ENCODE data around the gene PALLD.

PALLD gene

GRCh38 chr4:168734703-168735678 is 238.1 kb downstream of the PALLD start:
- DNase-seq (ENCODE audit: low read depth) = no peak

GRCh38 chr4:168735735-168736134 is 238.9 kb downstream of the PALLD start:
- no peak for DNase-seq (ENCODE audit: low read depth)

GRCh38 chr4:168736860-168737805 is 240.3 kb downstream of the PALLD start:
- no peak for DNase-seq (ENCODE audit: low read depth)

DNA sequence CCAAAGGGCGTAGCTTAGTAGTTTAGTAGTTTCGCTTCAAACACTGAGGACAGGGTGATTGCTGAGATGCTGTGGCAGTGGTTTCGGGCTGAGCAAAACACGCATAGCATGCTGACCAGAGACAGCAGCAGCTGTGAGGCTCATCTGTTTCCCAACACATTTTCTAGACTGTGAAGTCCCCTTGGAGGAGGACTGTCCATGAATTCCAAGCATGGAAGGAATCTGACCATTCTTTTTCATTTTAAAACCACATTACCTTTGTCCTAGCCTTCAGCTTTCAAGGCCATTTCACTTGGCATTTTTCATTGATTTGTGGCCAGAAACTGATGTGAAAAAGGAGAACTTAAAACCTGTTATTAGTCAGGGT is 240.9 kb downstream of the PALLD start:
- no peak for DNase-seq (ENCODE audit: low read depth)

DNA sequence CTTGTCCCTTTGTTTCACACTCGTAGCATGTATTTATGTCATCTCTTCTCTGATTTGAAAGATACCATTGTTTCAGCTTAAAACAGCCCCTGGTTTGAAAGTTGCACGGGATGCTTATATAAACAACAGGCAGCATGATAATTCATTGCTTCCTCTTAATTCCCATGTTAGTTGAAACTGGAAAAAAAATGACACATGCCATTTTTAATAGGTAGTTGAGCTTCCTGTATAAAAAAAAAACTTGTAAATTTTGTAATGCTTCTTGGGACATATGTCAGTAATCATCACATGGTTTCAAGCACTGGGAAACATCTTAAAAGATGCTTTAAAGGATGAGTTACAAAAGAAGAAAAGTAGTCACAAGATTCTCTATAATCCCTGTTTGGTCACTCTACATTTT is 243.0 kb downstream of the PALLD start:
- no peak for DNase-seq (ENCODE audit: low read depth)

GRCh38 chr4:168740691-168741090 is 243.8 kb downstream of the PALLD start:
- DNase-seq (ENCODE audit: low read depth) = no peak

- DNase-seq (ENCODE audit: low read depth) = no peak
Observed at GRCh38 chr4:168741281-168742173, 244.7 kb downstream of the PALLD start.

DNA sequence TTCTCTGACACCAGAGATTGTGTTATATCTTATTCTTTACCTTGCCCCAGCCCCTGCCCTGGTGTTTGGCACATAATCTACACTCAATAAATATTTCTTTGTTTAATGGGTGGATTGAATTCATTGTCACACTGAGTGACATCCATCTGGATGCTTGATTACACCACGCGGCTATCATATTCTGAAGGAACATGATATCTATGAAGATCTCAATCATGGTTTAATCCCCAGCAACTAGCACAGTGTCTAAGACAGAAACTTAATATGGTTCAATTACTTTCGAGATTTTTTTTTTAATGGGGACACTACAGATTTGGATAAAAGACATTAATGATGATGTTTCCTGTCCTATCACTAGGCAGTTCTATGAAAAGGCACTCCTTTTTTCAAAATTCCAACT is 246.3 kb downstream of the PALLD start:
- no peak for DNase-seq (ENCODE audit: low read depth)

GRCh38 chr4:168743601-168744000 is 246.7 kb downstream of the PALLD start:
- no peak for DNase-seq (ENCODE audit: low read depth)

GRCh38 chr4:168744021-168744420 is 247.2 kb downstream of the PALLD start:
- DNase-seq (ENCODE audit: low read depth) = no peak

DNA sequence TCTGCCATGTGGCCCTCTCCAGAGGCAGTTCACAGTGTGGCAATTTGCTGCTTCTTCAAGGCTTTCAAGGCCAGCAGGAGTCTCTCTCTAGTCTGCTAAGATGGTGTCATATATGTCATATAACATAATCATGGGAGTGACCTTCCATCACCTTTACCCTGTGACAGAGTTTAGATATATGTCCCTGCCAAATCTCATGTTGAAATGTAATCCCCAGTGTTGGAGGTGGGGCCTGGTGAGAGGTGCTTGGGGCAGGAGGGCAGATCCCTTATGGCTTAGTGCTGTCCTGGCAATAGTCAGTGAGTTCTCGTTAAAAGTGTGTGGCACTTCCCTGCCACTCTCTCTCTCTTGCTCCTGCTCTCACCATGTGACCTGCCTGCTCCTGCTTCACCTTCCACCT is 252.0 kb downstream of the PALLD start:
- DNase-seq (ENCODE audit: low read depth) = no peak

GRCh38 chr4:168751263-168752225 is 254.7 kb downstream of the PALLD start:
- DNase-seq (ENCODE audit: low read depth) = no peak

GRCh38 chr4:168755598-168756477 is 259.0 kb downstream of the PALLD start:
- no peak for DNase-seq (ENCODE audit: low read depth)

GRCh38 chr4:168757500-168757899 is 260.6 kb downstream of the PALLD start:
- DNase-seq (ENCODE audit: low read depth) = no peak

- peak; percentile 85 for DNase-seq (ENCODE audit: low read depth)
Observed at GRCh38 chr4:168758351-168758876, 261.6 kb downstream of the PALLD start.

DNA sequence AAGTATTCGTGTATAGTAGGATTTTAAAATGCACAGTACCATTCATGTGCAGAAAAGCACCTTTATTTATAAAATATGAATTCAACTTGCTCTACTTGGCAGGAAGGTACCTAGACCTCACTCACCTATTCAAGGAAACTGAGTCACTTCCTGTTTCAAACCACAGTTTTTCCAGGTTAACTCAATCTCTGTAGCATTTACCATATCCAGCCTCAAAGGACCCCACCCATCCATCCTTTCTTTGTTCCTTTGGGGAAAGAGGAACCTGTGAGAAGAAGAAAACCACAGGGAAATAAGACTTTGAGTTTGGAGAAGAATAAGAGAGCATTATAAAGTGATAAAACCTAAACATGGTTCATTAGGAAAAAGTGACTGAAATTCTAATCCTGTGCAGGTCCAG is 262.5 kb downstream of the PALLD start:
- DNase-seq (ENCODE audit: low read depth) = no peak

DNA sequence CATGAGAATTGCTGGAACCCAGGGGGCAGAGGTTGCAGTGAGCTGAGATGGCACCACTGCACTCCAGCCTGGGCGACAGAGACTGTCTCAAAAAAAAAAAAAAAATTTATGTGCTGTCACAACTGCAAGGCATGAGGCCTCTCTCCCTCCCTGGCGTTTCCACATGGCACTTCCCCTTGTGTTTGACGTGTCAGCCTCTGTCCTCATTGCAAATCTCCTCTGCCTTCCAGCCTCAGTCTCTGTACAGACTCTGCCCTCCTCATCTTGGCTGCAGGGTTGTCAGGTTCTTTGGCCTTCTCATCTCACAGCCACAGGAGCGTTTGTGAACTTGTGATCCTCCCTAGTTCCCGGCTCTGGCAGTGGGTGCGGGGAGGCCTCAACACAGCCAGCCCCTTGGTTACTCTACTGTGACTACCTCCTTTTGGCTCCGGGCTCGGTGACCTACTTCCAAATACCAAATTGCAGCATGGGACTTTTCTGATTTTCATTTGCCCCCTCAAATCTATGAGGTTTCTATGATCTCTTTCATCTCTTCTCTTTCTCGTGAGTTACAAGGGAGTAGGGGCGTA is 263.2 kb downstream of the PALLD start:
- no peak for DNase-seq (ENCODE audit: low read depth)

GRCh38 chr4:168761066-168761465 is 264.2 kb downstream of the PALLD start:
- DNase-seq (ENCODE audit: low read depth) = no peak

DNA sequence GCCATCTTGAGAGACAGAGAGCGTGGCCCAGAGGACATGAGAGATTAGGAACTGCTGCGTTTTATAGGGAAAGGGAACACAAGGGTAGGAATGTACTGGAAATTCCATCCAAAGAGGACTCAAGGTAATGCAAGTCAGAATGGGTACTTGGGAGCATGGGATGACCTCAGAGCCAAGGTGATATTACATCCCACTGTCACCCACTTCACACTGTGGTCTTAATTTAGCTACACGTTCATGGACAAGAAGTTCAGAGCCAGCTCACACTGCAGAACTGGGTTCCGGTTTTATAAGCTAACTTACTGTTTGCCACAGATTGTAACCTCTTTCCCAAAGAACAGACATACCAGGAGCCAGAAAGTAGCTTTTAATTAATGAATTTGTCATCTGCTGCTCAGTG is 268.5 kb downstream of the PALLD start:
- no peak for DNase-seq (ENCODE audit: low read depth)
